Esophagus squamous epithelium (tissue), 5 donors: ENCODE data around the gene MINDY4. TPM values are rescaled to one million over a fixed set of nuclear protein-coding genes. Genes with fewer than 3 reads are reported as not detected.

Source experiments
- DNase-seq: peaks from one replicate; lab custom pipeline; 2025; lab: John Stamatoyannopoulos, UW
- H3K27ac ChIP-seq, 4 donors: fragments of 200-600 bp; sonication (generic); one replicate each; pipeline ENCODE4 v1.5.1; 2016 to 2019; ENCODE audit warnings: mild to moderate bottlenecking in 1 of 4
- H3K27me3 ChIP-seq, 4 donors: fragments of 200-600 bp; sonication (generic); 1 replicate in 3 of 4; 2 replicates in 1 of 4; pipeline versions ENCODE4 v1.5.1 to v1.6.0; 2017 to 2021; ENCODE audit warnings: antibody characterized with exemption in 1 of 4
- H3K36me3 ChIP-seq, 3 donors: fragments of 200-600 bp; sonication (generic); one replicate each; pipeline ENCODE4 v1.5.1; 2016 to 2019
- H3K4me1 ChIP-seq, 3 donors: fragments of 200-600 bp; sonication (generic); one replicate each; pipeline ENCODE4 v1.5.1; 2017 to 2019
- H3K4me3 ChIP-seq, 4 donors: fragments of 200-600 bp; sonication (generic); 1 replicate in 3 of 4; 2 replicates in 1 of 4; pipeline ENCODE4 v1.5.1; 2016 to 2019; ENCODE audit warnings: mild to moderate bottlenecking in 2 of 4, moderate library complexity in 1 of 4
- H3K9me3 ChIP-seq, 3 donors: fragments of 200-600 bp; sonication (generic); one replicate each; pipeline ENCODE4 v1.5.1; 2016 to 2019
- POLR2A ChIP-seq, 4 donors: fragments of 450-650 bp; IDR thresholded peaks; one replicate each; pipeline ENCODE4 v1.6.1; 2017; ENCODE audit warnings: antibody characterized with exemption in 4 of 4, mild to moderate bottlenecking in 4 of 4, moderate library complexity in 3 of 4
- WGBS, 2 donors: methylation state at CpG; one replicate each; pipeline ENCODE4 v1.1.5; 2018; 5-methylcytosine and 5-hydroxymethylcytosine counted together
- intact Hi-C: fragments of 100-400 bp; cut with DNase I; formaldehyde crosslinking; loops from one replicate; pipeline ENCODE4 v1.15.0; 2022
- total RNA-seq, 4 donors: library from RNA; depleted of rRNA; stranded (reverse); fragments of >200 nt; gene quantifications; one replicate each; pipeline ENCODE4 v1.1.0, GENCODE V29; 2016
- TF ChIP-seq, protein P1 (sequence below), 6 experiments: fragments of 450-650 bp in 4 of 6; fragments of 200-600 bp in 2 of 6; sonication (generic) in 2 of 6; IDR thresholded peaks; one replicate each; pipeline ENCODE4 v1.5.1; 2016 to 2019; ENCODE audit warnings: antibody characterized with exemption in 6 of 6, mild to moderate bottlenecking in 4 of 6, moderate library complexity in 4 of 6
- donor health status: DM: yes; HTN: yes; CAD: no.

Gene MINDY4
- total RNA-seq, 4 donors from 2014 or later, result 2.5 to 6.3 (median 3.3) TPM

DNA sequence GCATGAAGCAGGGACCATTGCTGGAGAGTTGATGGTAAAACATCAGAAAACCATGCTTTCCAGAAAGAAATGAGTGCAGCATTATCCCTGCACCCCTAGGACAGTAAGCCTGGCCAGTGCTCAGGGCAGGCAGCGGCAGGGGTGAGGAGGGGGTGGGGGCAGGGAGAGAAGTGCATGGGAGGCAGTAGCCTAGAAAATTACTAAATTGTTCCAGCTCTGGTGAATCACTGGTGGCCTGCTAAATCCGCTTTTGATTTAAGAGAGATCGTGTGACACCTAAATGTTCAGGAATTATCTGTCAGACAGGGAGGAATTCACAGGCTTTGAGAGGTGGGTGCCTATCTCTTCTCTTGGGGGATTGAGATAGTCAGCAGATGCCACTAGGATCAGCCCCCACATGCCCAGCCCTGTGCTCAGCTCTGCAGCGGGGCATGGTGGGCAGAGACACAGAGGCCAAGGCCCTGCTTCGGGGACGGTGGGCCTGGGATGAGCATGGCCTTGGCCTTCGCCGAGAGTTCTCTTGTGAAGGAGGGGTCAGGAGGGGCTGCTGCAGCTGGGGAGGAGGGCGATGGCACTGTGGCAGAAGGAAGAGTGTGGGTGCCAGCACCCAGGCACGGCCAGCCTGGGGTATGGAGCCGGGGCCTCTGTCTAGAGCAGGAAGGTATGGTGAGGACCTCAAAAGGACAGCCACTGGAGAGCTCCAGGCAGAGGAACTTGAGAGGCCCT is 135.5 kb downstream of the MINDY4 start:
- no peak for TF ChIP-seq POLR2A (IDR thresholded peaks at IDR 0.05)
- TF ChIP-seq, protein P1, sequence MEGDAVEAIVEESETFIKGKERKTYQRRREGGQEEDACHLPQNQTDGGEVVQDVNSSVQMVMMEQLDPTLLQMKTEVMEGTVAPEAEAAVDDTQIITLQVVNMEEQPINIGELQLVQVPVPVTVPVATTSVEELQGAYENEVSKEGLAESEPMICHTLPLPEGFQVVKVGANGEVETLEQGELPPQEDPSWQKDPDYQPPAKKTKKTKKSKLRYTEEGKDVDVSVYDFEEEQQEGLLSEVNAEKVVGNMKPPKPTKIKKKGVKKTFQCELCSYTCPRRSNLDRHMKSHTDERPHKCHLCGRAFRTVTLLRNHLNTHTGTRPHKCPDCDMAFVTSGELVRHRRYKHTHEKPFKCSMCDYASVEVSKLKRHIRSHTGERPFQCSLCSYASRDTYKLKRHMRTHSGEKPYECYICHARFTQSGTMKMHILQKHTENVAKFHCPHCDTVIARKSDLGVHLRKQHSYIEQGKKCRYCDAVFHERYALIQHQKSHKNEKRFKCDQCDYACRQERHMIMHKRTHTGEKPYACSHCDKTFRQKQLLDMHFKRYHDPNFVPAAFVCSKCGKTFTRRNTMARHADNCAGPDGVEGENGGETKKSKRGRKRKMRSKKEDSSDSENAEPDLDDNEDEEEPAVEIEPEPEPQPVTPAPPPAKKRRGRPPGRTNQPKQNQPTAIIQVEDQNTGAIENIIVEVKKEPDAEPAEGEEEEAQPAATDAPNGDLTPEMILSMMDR (IDR thresholded peaks at IDR 0.05), result no peak
- no peaks in the 10 kb centered on the region for H3K9me3 ChIP-seq
- H3K36me3 ChIP-seq, result no peaks in the 10 kb centered on the region
- peaks cover 21 to 64% (median 44%) of the 10 kb centered on the region in 3 donors for H3K4me1 ChIP-seq
- no peak overlapping the region for H3K4me3 ChIP-seq
- peak overlapping the region in 3 of 4 donors; percentile 23 to 53 (median 29) for H3K27ac ChIP-seq
- H3K27me3 ChIP-seq, result no peaks in the 10 kb centered on the region
- intact Hi-C loops, result no loop called here
- no peak for DNase-seq
- WGBS, 2 donors, result 75 to 81% methylated on average over 9 to 11 of the region's 11 CpGs

DNA sequence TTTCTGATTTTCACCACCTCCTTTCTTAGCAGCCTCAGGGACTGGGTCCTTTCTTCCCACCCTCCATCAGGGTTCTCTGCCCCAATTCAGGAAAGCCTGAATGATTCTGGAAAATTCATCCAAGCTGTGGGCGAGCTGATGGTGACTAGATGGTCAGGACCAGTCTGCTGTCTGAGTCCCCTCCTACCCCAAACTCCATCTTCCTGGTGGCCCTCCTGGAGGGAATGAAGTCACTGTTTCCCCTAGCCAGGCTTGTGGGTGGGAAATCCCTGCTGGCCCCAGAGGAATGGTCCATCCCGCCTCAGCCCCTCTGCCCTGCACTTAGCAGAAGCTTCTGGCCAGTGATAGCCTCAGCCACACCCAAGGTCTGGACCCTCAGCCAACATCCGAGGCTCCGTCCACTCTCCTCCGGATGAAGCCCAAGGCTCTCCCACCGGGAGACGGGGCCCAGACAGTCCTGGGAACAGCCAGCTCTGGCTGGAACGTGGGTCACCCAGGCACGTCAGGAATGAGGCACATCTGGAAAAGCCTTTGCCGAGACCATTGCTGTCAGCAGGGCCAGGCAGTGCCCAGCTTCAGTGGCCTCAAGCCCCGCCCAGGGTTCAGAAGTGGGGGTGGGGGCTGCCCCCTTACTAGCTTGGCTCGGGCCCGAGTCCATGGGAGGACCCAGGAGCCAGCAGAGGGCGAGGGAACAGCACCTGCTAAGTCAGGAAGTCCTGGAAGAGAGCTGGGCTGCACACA is 136.5 kb downstream of the MINDY4 start:
- WGBS, 2 donors, result 62% methylated on average over 5 of the region's 14 CpGs; no CpG with 5 or more reads in 1 of the 2 donors
- intact Hi-C loops, result no loop called here
- Histone ChIP-seq H3K4me1 (peaks cover 21 to 68% (median 44%) of the 10 kb centered on the region in 3 donors), H3K4me3 (no peak overlapping the region), H3K27me3 (no peaks in the 10 kb centered on the region), H3K27ac (peak overlapping the region in 2 of 4 donors; percentile 29 to 53), H3K36me3 (no peaks in the 10 kb centered on the region), H3K9me3 (no peaks in the 10 kb centered on the region)
- TF ChIP-seq, protein P1 (IDR thresholded peaks at IDR 0.05), result no peak
- no peak for TF ChIP-seq POLR2A (IDR thresholded peaks at IDR 0.05)
- DNase-seq, result no peak

DNA sequence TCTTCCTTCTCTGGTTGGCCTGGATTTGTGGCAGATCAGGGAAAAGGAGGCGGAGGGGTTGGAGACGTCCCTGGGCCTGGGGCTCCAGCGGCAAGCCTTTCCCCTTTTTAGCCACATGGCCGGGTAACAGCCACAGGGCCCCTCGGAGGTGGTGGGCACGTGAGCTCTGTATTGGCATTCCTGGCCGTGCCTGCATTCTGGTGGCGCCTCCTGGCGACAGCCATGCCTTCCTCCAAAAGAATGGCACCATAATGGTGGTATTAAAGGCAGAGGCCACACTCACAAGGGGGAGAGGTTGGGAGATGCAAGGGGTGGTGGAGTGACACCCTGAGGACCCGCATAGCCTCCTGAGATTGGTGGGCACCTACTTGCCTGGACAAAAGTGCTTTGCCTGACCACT is 137.5 kb downstream of the MINDY4 start:
- DNase-seq, result no peak
- peaks cover 21 to 76% (median 44%) of the 10 kb centered on the region in 3 donors for H3K4me1 ChIP-seq
- H3K36me3 ChIP-seq, result no peaks in the 10 kb centered on the region

DNA sequence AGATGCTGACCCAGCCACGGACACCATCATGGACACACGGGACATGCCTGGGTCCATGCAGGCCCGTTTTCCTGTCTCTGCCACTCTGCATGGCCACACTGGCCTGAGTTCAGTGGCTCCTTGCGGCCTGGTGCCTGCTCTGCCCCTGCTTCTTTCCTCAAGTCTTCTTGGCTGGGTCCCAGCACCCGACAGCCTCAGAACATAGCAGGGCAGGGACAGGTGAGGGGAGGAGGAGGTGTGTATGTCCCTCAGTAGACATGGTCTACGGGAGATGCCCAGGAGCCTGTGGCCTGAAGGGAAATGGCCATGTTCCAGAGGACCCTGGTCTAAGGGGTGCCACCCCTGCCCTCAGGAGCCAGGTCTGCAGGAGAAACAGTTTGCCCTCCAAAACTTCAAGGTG is 138.2 kb downstream of the MINDY4 start:
- Histone ChIP-seq H3K4me1 (peaks cover 20 to 82% (median 45%) of the 10 kb centered on the region in 3 donors), H3K36me3 (no peaks in the 10 kb centered on the region), H3K9me3 (no peaks in the 10 kb centered on the region), H3K27ac (peak overlapping the region in 2 of 4 donors; percentile 61 to 88), H3K27me3 (no peaks in the 10 kb centered on the region), H3K4me3 (no peak overlapping the region)
- DNase-seq, result no peak
- no peak for TF ChIP-seq POLR2A (IDR thresholded peaks at IDR 0.05)
- TF ChIP-seq, protein P1 (IDR thresholded peaks at IDR 0.05), result no peak
- WGBS, 2 donors, result no CpG with 5 or more reads among the region's 6 CpGs
- intact Hi-C loops, result no loop called here

More for the DNA sequence above, 137.5 kb downstream of the MINDY4 start:
- TF ChIP-seq POLR2A (IDR thresholded peaks at IDR 0.05), result no peak
- TF ChIP-seq, protein P1 (IDR thresholded peaks at IDR 0.05), result no peak
- Histone ChIP-seq H3K4me3 (no peak overlapping the region), H3K27ac (peak overlapping the region in 1 of 4 donors; percentile 6), H3K9me3 (no peaks in the 10 kb centered on the region), H3K27me3 (no peaks in the 10 kb centered on the region)
- 100% methylated on average over 1 of the region's 10 CpGs for WGBS, 2 donors
- intact Hi-C loops, result no loop called here
